ENCODE measurements around the gene FALEC. TPM values are rescaled to one million over a fixed set of nuclear protein-coding genes. Genes with fewer than 3 reads are reported as not detected.
A peak's percentile ranks its signal among the peaks of the same experiment; 100 is the strongest.
"Not testable (repeated sequence)": the region's sequence is repeated elsewhere in the genome, so short reads cannot be mapped to it uniquely, and the experiment has no call there.

Gene FALEC
- total RNA-seq, 1 donor from 2014 or later = not detected

DNA sequence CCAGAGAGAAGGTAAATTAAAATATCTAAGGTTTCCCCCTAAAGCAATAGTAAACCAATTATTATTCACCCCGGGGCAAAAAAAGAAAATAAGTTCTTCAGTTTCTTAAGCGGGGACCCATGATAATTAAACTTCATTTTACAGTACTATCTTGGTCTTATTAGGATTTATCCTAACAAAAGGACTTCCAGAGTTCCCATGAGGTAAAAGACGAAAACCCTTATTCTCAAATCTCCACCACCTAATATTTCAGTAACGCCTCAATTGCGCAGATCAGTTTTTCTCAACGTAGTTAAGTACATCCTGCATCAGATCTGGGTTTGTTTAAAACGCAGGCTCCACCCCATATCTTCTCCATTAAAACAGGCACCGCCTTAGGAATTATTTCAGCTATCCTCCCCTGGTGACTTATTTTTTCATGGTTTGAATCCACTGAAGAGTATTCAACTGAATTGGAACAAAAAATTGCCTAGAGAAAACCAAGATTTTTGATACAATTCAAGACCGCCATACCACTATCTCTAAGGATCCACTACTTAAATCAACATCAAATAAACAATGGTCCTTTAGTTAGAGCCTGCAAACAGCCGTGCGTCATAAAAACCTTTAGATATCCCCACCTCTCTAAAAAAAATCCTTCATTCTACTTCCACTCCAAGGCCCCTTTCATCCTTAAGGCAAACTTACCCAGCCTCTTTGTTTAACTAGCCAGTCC lies 62.2 kb downstream of the FALEC start:
- TF ChIP-seq, protein P1, sequence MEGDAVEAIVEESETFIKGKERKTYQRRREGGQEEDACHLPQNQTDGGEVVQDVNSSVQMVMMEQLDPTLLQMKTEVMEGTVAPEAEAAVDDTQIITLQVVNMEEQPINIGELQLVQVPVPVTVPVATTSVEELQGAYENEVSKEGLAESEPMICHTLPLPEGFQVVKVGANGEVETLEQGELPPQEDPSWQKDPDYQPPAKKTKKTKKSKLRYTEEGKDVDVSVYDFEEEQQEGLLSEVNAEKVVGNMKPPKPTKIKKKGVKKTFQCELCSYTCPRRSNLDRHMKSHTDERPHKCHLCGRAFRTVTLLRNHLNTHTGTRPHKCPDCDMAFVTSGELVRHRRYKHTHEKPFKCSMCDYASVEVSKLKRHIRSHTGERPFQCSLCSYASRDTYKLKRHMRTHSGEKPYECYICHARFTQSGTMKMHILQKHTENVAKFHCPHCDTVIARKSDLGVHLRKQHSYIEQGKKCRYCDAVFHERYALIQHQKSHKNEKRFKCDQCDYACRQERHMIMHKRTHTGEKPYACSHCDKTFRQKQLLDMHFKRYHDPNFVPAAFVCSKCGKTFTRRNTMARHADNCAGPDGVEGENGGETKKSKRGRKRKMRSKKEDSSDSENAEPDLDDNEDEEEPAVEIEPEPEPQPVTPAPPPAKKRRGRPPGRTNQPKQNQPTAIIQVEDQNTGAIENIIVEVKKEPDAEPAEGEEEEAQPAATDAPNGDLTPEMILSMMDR (IDR thresholded peaks at IDR 0.05; ENCODE audit: insufficient read depth, low read length, severe bottlenecking) = no peak
- DNase-seq (ENCODE audit: low read depth) = peak; percentile 17
- no peak for FAIRE-seq
- H3K27me3 ChIP-seq (ENCODE audit: control insufficient read depth, insufficient read depth, low read length) = no peaks in the 10 kb centered on the region
- peak overlapping the region; percentile 99 for H3K4me3 ChIP-seq (ENCODE audit: low read depth, low read length)
- peaks cover 21% of the 10 kb centered on the region for H3K36me3 ChIP-seq (ENCODE audit: control insufficient read depth, insufficient read depth, low read length)

DNA sequence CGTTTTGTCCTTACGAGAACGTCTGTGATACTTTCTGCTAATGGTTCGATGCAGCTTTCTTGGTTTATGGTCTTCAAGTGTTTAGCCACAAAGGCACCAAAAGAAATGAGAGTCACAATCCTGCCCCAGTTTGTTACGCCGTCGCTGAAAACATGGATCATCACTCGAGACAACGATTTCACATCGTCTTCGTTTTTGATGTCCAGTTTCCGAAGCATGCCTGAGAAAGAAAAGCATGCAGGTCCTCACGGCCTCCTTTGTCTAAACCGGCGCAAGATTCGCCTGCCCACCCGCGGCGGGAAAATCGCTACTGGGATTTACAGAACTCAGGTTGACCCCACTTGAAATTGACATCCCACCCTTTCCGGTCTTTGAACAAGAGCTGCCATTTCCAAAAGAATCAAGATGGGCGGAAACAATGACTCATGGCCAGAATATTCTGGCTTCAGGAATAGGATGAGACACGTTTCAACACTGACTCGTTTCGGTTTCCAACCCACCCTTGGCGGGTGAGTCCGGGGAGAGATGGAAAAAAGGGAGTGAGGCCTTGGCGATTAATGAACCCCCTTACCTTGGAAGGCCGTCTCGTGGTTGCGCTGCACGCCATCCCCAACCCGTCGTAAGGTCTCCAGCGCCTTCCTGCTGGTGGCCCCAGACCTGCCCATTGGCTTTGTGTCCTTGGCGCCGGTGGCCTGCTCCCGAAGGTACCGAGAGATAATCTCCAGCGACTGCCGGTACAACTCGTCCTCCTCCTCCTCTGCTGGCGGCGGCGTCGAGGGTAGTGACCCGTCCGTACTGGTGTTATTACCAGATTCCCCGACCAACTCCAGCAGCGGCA lies 62.9 kb downstream of the FALEC start:
- no peaks in the 10 kb centered on the region for H3K27me3 ChIP-seq (ENCODE audit: control insufficient read depth, insufficient read depth, low read length)
- DNase-seq (ENCODE audit: low read depth) (peak; percentile 76), FAIRE-seq (no peak)
- peaks cover 20% of the 10 kb centered on the region for H3K36me3 ChIP-seq (ENCODE audit: control insufficient read depth, insufficient read depth, low read length)
- TF ChIP-seq, protein P1 (IDR thresholded peaks at IDR 0.05; ENCODE audit: insufficient read depth, low read length, severe bottlenecking) = no peak
- H3K4me3 ChIP-seq (ENCODE audit: low read depth, low read length) = peak overlapping the region; percentile 99

DNA sequence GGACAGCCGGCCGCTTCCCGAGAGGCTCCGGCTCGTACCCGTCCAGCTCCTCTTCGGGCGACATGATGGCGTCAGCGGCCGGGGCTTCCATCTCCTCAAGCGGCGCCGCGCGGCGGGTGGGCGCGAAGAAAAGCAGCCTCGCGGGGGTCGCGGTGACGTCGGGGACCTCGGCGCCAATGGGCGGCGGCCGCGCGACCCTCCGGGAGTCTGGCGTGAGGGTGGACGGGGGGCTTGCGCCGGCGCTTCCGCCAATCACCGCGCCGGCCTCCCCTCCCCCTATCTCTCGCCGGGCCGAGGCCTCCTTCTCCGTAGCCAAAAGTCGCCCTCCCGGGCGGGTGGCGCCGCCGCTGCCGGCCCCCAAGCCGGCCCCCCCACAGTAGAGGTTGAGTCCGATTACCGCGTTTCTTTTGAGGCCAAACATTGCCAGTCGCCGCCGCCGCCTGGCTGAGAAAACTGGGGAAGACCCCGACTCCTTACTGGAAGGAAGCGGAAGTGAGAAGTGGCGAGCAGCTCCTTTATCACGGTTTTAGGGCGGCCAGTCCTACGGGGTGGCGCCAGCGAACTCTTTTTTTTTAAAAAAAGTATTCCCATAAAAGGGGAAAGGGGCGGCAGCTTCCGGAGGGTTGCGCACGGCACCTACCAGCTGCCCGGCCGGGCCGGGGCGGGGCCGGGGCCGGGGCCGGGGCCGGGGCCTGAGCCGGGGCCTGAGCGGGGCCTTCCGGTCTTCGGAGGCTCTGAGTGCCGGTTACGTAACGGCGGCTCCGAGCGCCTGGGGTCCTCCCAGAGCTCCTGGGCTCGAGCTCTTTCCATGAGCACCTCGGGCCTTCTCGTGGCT lies 63.8 kb downstream of the FALEC start, which contains the start of gene MCL1:
MCL1 (minus strand) TSS at position 501 of the 835 bp plus-strand sequence; CDS start at position 421, 80 bp downstream.
- H3K36me3 ChIP-seq (ENCODE audit: control insufficient read depth, insufficient read depth, low read length) = peaks cover 20% of the 10 kb centered on the region
- DNase-seq (ENCODE audit: low read depth) (peak; percentile 84), FAIRE-seq (no peak)
- peak within 1 kb of the TSS; percentile 99 for H3K4me3 ChIP-seq (ENCODE audit: low read depth, low read length)
- H3K27me3 ChIP-seq (ENCODE audit: control insufficient read depth, insufficient read depth, low read length) = no peaks in the 10 kb centered on the region
- TF ChIP-seq, protein P1 (IDR thresholded peaks at IDR 0.05; ENCODE audit: insufficient read depth, low read length, severe bottlenecking) = no peak

- TF ChIP-seq, protein P1 (IDR thresholded peaks at IDR 0.05; ENCODE audit: insufficient read depth, low read length, severe bottlenecking) = no peak
- FAIRE-seq (no peak), DNase-seq (ENCODE audit: low read depth) (no peak)
- peak overlapping the region; percentile 41 for H3K4me3 ChIP-seq (ENCODE audit: low read depth, low read length)
- no peaks in the 10 kb centered on the region for H3K27me3 ChIP-seq (ENCODE audit: control insufficient read depth, insufficient read depth, low read length)
- H3K36me3 ChIP-seq (ENCODE audit: control insufficient read depth, insufficient read depth, low read length) = peaks cover 17% of the 10 kb centered on the region
Measured at GRCh38 chr1:150579945-150580642, 64.5 kb downstream of the FALEC start.

DNA sequence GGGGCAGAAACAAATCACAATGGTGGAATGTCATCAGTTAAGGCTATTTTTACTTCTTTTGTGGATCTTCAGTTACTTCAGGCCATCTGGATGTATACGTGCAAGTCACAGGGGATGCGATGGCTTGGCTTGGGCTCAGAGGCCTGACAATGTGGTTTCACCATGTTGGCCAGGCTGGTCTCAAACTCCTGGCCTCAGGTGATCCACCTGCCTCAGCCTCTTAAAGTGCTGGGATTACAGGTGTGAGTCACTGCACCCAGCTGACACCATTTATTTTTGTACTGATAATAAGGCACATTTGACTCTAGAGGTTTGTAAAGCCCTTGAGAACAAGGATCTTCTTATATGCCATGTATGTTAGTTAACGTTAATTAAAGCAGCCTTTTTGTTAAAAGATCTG lies 65.4 kb downstream of the FALEC start:
- not testable (repeated sequence) for H3K27me3 ChIP-seq (ENCODE audit: control insufficient read depth, insufficient read depth, low read length); H3K4me3 ChIP-seq (ENCODE audit: low read depth, low read length); FAIRE-seq

GRCh38 chr1:150581437-150581836 lies 65.9 kb downstream of the FALEC start:
- H3K4me3 ChIP-seq (ENCODE audit: low read depth, low read length); DNase-seq (ENCODE audit: low read depth); H3K27me3 ChIP-seq (ENCODE audit: control insufficient read depth, insufficient read depth, low read length); FAIRE-seq: not testable (repeated sequence)
- H3K36me3 ChIP-seq (ENCODE audit: control insufficient read depth, insufficient read depth, low read length) = peaks cover 13% of the 10 kb centered on the region

More for the DNA sequence above, 65.4 kb downstream of the FALEC start:
- DNase-seq (ENCODE audit: low read depth) = not testable (repeated sequence)
- peaks cover 13% of the 10 kb centered on the region for H3K36me3 ChIP-seq (ENCODE audit: control insufficient read depth, insufficient read depth, low read length)

DNA sequence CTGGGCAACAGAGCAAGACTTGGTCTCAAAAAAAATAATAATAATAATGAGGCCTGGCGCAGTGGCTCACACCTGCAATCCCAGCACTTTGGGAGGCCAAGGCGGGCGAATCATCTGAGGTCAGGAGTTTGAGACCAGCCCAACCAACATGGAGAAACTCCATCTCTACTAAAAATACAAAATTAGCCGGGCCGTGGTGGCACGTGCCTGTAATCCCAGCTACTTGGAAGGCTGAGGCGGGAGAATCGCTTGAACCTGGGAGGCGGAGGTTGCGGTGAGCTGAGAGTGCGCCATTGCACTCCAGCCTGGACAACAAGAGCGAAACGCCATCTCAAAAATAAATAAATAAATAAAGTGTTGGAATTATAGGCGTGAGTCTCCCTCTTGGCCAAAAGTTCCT lies 66.4 kb downstream of the FALEC start:
- not testable (repeated sequence) for H3K27me3 ChIP-seq (ENCODE audit: control insufficient read depth, insufficient read depth, low read length); DNase-seq (ENCODE audit: low read depth); H3K4me3 ChIP-seq (ENCODE audit: low read depth, low read length); FAIRE-seq
- peaks cover 12% of the 10 kb centered on the region for H3K36me3 ChIP-seq (ENCODE audit: control insufficient read depth, insufficient read depth, low read length)

All from bronchial epithelial cell (primary cell).